Measurements from ENCODE around the gene LRP5.

LRP5 gene

GRCh38 chr11:68306636-68307035 lies 5.8 kb upstream of the LRP5 start:
- H3K9me3 ChIP-seq, result peaks cover 16% of the 10 kb centered on the region
- peak overlapping the region; percentile 99 for H3K27ac ChIP-seq
- TF ChIP-seq Cebpa-rat (IDR thresholded peaks at IDR 0.05), result no peak
- peak overlapping the region; percentile 95 for H3K4me2 ChIP-seq
- H3K27me3 ChIP-seq, result no peaks in the 10 kb centered on the region
- no peak overlapping the region for H3K4me3 ChIP-seq
- H3K4me1 ChIP-seq, result peaks cover 100% of the 10 kb centered on the region
- H3K9ac ChIP-seq, result peak overlapping the region; percentile 54
- peaks cover 8% of the 10 kb centered on the region; the same call in 1 of the 2 replicates for H3K36me3 ChIP-seq
- no peaks in the 10 kb centered on the region for H4K20me1 ChIP-seq

DNA sequence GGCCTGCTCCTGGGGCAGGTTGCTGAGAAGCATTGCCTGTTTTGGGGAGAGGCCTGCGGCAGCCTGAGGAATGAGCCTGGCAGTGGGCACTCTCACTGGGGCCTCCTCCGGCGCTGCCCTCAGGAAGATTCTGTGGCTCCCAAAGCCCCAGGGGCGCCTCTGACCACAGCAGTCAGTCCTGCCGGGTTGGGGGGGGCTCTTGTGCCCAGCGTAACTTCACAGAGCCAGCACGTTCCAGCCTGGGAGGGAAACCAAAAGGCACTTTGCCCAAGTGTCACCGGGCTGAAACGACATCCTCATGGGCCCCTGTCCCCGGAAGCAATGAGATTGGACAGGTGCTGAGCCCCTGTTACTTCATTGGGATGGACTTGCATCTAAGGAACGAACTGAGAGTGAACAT lies 4.3 kb upstream of the LRP5 start:
- Histone ChIP-seq H3K4me1 (peaks cover 92% of the 10 kb centered on the region), H4K20me1 (no peaks in the 10 kb centered on the region), H3K36me3 (peaks cover 8% of the 10 kb centered on the region; the same call in 1 of the 2 replicates), H3K4me3 (peak overlapping the region; percentile 19; the same call in 1 of the 2 replicates), H3K4me2 (peak overlapping the region; percentile 95), H3K27me3 (no peaks in the 10 kb centered on the region), H3K9me3 (peaks cover 16% of the 10 kb centered on the region), H3K9ac (peak overlapping the region; percentile 75), H3K27ac (peak overlapping the region; percentile 99)
- no peak for TF ChIP-seq Cebpa-rat (IDR thresholded peaks at IDR 0.05)

DNA sequence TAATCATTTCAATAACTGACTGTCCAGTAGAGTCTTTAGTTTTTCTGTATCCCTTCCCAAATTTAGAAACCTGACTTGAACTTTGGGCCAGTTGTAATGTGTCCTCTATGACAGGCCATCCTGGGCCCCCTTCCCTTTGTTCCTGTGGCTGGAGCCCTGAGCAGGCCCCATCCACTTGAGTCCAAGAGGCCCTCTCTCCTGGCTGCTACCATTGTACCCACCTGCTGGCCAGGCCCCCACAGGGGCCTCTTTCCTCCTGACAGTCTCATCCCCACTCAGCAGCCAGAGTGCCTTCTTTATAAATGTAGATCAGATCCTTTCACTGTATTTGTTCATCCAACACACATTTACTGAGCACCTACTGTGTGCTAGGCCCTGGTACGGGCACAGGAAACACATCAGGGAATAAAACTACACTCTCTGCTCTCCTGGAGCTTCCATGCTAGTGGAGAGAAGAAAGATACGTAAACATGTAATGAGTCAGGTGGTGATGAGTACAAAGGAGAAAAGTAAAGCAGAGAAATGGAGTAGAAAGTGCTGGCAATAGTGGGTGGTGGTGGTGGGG lies 2.7 kb upstream of the LRP5 start:
- H3K4me3 ChIP-seq, result no peak overlapping the region
- H3K27ac ChIP-seq, result peak overlapping the region; percentile 99
- TF ChIP-seq Cebpa-rat (IDR thresholded peaks at IDR 0.05), result no peak
- peaks cover 4% of the 10 kb centered on the region; the same call in 1 of the 2 replicates for H3K9me3 ChIP-seq
- peak overlapping the region; percentile 95 for H3K4me2 ChIP-seq
- H3K4me1 ChIP-seq, result peaks cover 81% of the 10 kb centered on the region
- H3K27me3 ChIP-seq, result no peaks in the 10 kb centered on the region
- H3K9ac ChIP-seq, result peak overlapping the region; percentile 54
- H4K20me1 ChIP-seq, result peaks cover 5% of the 10 kb centered on the region
- no peaks in the 10 kb centered on the region for H3K36me3 ChIP-seq

- no peak for TF ChIP-seq Cebpa-rat (IDR thresholded peaks at IDR 0.05)
- H3K27ac ChIP-seq, result peak overlapping the region; percentile 99
- H3K27me3 ChIP-seq, result no peaks in the 10 kb centered on the region
- no peaks in the 10 kb centered on the region for H3K9me3 ChIP-seq
- peaks cover 23% of the 10 kb centered on the region for H4K20me1 ChIP-seq
- peak overlapping the region; percentile 99; the same call in 1 of the 2 replicates for H3K4me3 ChIP-seq
- peak overlapping the region; percentile 14; the same call in 1 of the 2 replicates for H3K9ac ChIP-seq
- peak overlapping the region; percentile 95 for H3K4me2 ChIP-seq
- peaks cover 1% of the 10 kb centered on the region; the same call in 1 of the 2 replicates for H3K36me3 ChIP-seq
- peaks cover 81% of the 10 kb centered on the region for H3K4me1 ChIP-seq
Measured at GRCh38 chr11:68311160-68312116, 953 bp upstream of the LRP5 start.

- Histone ChIP-seq H3K9me3 (no peaks in the 10 kb centered on the region), H3K4me3 (peak overlapping the region; percentile 99), H3K9ac (peak overlapping the region; percentile 99), H3K4me1 (peaks cover 81% of the 10 kb centered on the region), H3K36me3 (peaks cover 14% of the 10 kb centered on the region), H3K27me3 (no peaks in the 10 kb centered on the region), H3K27ac (peak overlapping the region; percentile 99), H4K20me1 (peaks cover 38% of the 10 kb centered on the region), H3K4me2 (peak overlapping the region; percentile 95)
- TF ChIP-seq Cebpa-rat (IDR thresholded peaks at IDR 0.05), result no peak
Measured at GRCh38 chr11:68312780-68313573, 586 bp downstream of the LRP5 start.

- Histone ChIP-seq H3K4me2 (peak overlapping the region; percentile 95), H4K20me1 (peaks cover 45% of the 10 kb centered on the region), H3K27me3 (no peaks in the 10 kb centered on the region), H3K9me3 (no peaks in the 10 kb centered on the region), H3K27ac (peak overlapping the region; percentile 99), H3K4me1 (peaks cover 81% of the 10 kb centered on the region), H3K9ac (peak overlapping the region; percentile 99), H3K36me3 (peaks cover 18% of the 10 kb centered on the region), H3K4me3 (peak overlapping the region; percentile 99)
- TF ChIP-seq Cebpa-rat (IDR thresholded peaks at IDR 0.05), result no peak
Measured at GRCh38 chr11:68313574-68314202, 1.3 kb downstream of the LRP5 start.

- Histone ChIP-seq H4K20me1 (peaks cover 53% of the 10 kb centered on the region), H3K4me3 (peak overlapping the region; percentile 99), H3K36me3 (peaks cover 26% of the 10 kb centered on the region), H3K9me3 (no peaks in the 10 kb centered on the region), H3K27me3 (no peaks in the 10 kb centered on the region), H3K27ac (peak overlapping the region; percentile 99), H3K4me2 (peak overlapping the region; percentile 95), H3K9ac (peak overlapping the region; percentile 99), H3K4me1 (peaks cover 77% of the 10 kb centered on the region)
- no peak for TF ChIP-seq Cebpa-rat (IDR thresholded peaks at IDR 0.05)
Measured at GRCh38 chr11:68314203-68315170, 2.1 kb downstream of the LRP5 start.

DNA sequence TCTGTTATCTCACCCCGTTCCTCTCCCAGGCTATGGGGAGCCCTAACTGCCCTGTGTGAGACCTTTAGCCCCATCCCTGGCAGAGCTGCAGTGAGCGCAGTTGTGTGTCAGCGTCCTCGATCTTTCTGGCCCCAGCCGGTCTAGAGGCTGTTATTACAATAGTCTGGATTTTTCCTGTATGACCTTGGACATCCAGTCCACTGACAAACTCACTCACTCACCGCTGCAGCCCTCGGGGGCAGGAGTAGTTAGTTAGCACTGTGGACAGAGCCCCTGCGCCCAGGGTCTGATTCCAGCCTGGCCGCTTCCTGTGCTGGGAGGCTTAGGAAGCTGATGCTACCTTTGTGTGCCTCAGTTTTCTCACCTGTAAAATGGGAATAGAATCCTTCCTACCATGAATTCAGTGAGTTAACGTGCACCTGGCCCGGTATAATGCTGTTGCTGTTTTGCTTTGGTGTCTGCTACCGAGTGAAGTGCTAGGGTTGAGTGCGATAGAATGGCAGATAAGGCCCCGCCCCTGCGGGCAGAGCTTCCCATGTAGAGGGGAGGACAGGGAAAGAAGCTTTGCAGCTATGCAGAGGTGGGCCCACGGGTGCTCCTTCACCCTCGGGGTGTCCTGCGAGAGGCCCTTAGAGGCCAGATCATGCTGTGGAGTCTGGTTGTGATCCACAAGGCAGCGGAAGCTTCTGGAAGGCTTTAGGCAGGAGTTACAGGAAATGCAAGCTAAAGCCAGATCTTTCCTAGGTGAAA lies 3.0 kb downstream of the LRP5 start:
- H3K9ac ChIP-seq, result peak overlapping the region; percentile 99
- no peaks in the 10 kb centered on the region for H3K27me3 ChIP-seq
- H3K9me3 ChIP-seq, result no peaks in the 10 kb centered on the region
- H3K4me3 ChIP-seq, result peak overlapping the region; percentile 99
- peak overlapping the region; percentile 95 for H3K4me2 ChIP-seq
- H3K27ac ChIP-seq, result peak overlapping the region; percentile 99
- H3K4me1 ChIP-seq, result peaks cover 77% of the 10 kb centered on the region
- TF ChIP-seq Cebpa-rat (IDR thresholded peaks at IDR 0.05), result no peak
- peaks cover 34% of the 10 kb centered on the region for H3K36me3 ChIP-seq
- peaks cover 62% of the 10 kb centered on the region for H4K20me1 ChIP-seq
